Neuronal stem cell (in vitro differentiated cells): ENCODE measurements around the gene SPRR2B. TPM values are rescaled to one million over a fixed set of nuclear protein-coding genes. Genes with fewer than 3 reads are reported as not detected.
A peak's percentile ranks its signal among the peaks of the same experiment; 100 is the strongest.
"Not testable (repeated sequence)": the region's sequence is repeated elsewhere in the genome, so short reads cannot be mapped to it uniquely, and the experiment has no call there.

Experiments used
- DNase-seq: peaks from one replicate; pipeline ENCODE4 v3.0.0-alpha.2; 2013; ENCODE audit warnings: low spot score
- H2AFZ ChIP-seq: one replicate; pipeline ENCODE4 v1.6.1; 2013; ENCODE audit warnings: mild to moderate bottlenecking, low read length, inconsistent platforms
- H2AK5ac ChIP-seq: 2 replicates; pipeline ENCODE4 v1.6.1; 2013; ENCODE audit warnings: low read depth, mild to moderate bottlenecking, inconsistent platforms, low read length, moderate library complexity, mixed read lengths
- H2BK120ac ChIP-seq: 2 replicates; pipeline ENCODE4 v1.6.1; 2013; ENCODE audit warnings: low read depth, mild to moderate bottlenecking, inconsistent platforms, low read length, moderate library complexity, mixed read lengths
- H2BK12ac ChIP-seq: one replicate; pipeline ENCODE4 v1.6.1; 2013; ENCODE audit warnings: low read length, inconsistent platforms
- H2BK15ac ChIP-seq: 2 replicates; pipeline ENCODE4 v1.6.1; 2013; ENCODE audit warnings: mild to moderate bottlenecking, low read length, inconsistent platforms, mixed read lengths
- H2BK5ac ChIP-seq: one replicate; pipeline ENCODE4 v1.6.1; 2013; ENCODE audit warnings: inconsistent platforms, mild to moderate bottlenecking, low read length, moderate library complexity
- H3K14ac ChIP-seq: one replicate; pipeline ENCODE4 v1.6.1; 2013; ENCODE audit warnings: low read length, inconsistent platforms
- H3K18ac ChIP-seq: 2 replicates; pipeline ENCODE4 v1.6.1; 2013; ENCODE audit warnings: low read length, inconsistent platforms
- H3K23ac ChIP-seq: 2 replicates; pipeline ENCODE4 v1.6.1; 2013; ENCODE audit warnings: low read depth, mild to moderate bottlenecking, mixed read lengths, low read length, inconsistent platforms; ENCODE audit not compliant: poor library complexity
- H3K27ac ChIP-seq: replicated peaks from 3 replicates; pipeline ENCODE4 v1.5.1; 2013; ENCODE audit warnings: low read length, inconsistent platforms
- H3K27me3 ChIP-seq, 3 experiments: 2 replicates each; pipeline ENCODE4 v1.6.1; 2013; ENCODE audit warnings: low read length in 3 of 3, mild to moderate bottlenecking in 2 of 3, inconsistent platforms in 1 of 3, low read depth in 1 of 3, mixed read lengths in 1 of 3, moderate library complexity in 1 of 3; ENCODE audit not compliant: control insufficient read depth in 3 of 3, insufficient read depth in 3 of 3
- H3K36me3 ChIP-seq, 2 donors: replicated peaks in 1 of 2; 2 replicates each; pipeline ENCODE4 v1.6.1; 2013; ENCODE audit warnings: low read length in 2 of 2; ENCODE audit not compliant: control insufficient read depth in 2 of 2, insufficient read depth in 2 of 2
- H3K4ac ChIP-seq: 2 replicates; pipeline ENCODE4 v1.6.1; 2013; ENCODE audit warnings: inconsistent platforms, mild to moderate bottlenecking, low read length, moderate library complexity
- H3K4me1 ChIP-seq, 2 donors: 1 replicate in 1 of 2; 2 replicates in 1 of 2; pipeline ENCODE4 v1.6.1; 2013; ENCODE audit warnings: low read length in 2 of 2, low read depth in 1 of 2; ENCODE audit not compliant: control insufficient read depth in 2 of 2, insufficient read depth in 1 of 2
- H3K4me2 ChIP-seq: one replicate; pipeline ENCODE4 v1.6.1; 2013; ENCODE audit warnings: mild to moderate bottlenecking, low read length, inconsistent platforms; ENCODE audit not compliant: insufficient read depth, poor library complexity, severe bottlenecking
- H3K4me3 ChIP-seq, 2 donors: 2 replicates each; pipeline ENCODE4 v1.5.1; 2013; ENCODE audit warnings: low read length in 2 of 2, mild to moderate bottlenecking in 2 of 2, inconsistent platforms in 1 of 2, moderate library complexity in 1 of 2
- H3K79me1 ChIP-seq: one replicate; pipeline ENCODE4 v1.6.1; 2013; ENCODE audit warnings: low read depth, mild to moderate bottlenecking, inconsistent platforms, low read length, moderate library complexity
- H3K9ac ChIP-seq: one replicate; pipeline ENCODE4 v1.6.1; 2013; ENCODE audit warnings: mild to moderate bottlenecking, low read depth, low read length, inconsistent platforms; ENCODE audit not compliant: poor library complexity
- H3K9me3 ChIP-seq, 2 donors: replicated peaks in 1 of 2; 2 replicates each; pipeline versions ENCODE3 to v1.6.1; 2013; ENCODE audit warnings: low read length in 2 of 2, mild to moderate bottlenecking in 2 of 2, inconsistent platforms in 1 of 2, low read depth in 1 of 2, mixed read lengths in 1 of 2, moderate library complexity in 1 of 2; ENCODE audit not compliant: control insufficient read depth in 2 of 2, insufficient read depth in 1 of 2
- H4K8ac ChIP-seq: one replicate; pipeline ENCODE4 v1.6.1; 2013; ENCODE audit warnings: low read depth, mild to moderate bottlenecking, inconsistent platforms, low read length, moderate library complexity
- H4K91ac ChIP-seq: one replicate; pipeline ENCODE4 v1.6.1; 2013; ENCODE audit warnings: low read length, low read depth, mild to moderate bottlenecking, inconsistent platforms; ENCODE audit not compliant: poor library complexity
- WGBS, 2 donors: extraction: QIAGEN DNeasy Blood & Tissue Kit; methylation state at CpG; one replicate each; pipeline ENCODE4 v1.1.7; 2013; ENCODE audit warnings: missing lambda C conversion rate in 2 of 2, mixed read lengths in 1 of 2; ENCODE audit not compliant: insufficient read length in 2 of 2, insufficient replicate concordance in 1 of 2; ENCODE audit errors: extremely low coverage in 2 of 2; 5-methylcytosine and 5-hydroxymethylcytosine counted together
- polyA plus RNA-seq, 2 experiments: library from polyadenylated mRNA; stranded (reverse); fragments of 200-250 nt; gene quantifications; one replicate each; pipeline ENCODE4 v1.2.3, GENCODE V29; 2013

Gene SPRR2B
- polyA plus RNA-seq (2013, experiment 1 of 2): not detected
- polyA plus RNA-seq (2013, experiment 2 of 2): not detected

- H2BK5ac ChIP-seq: no peak within 1 kb of the TSS
Measured at GRCh38 chr1:153071511-153071910, at the start of gene SPRR2B. Gene SPRR2B (minus strand): TSS chr1:153071611. CDS start chr1:153070839, 772 bp downstream.

DNA sequence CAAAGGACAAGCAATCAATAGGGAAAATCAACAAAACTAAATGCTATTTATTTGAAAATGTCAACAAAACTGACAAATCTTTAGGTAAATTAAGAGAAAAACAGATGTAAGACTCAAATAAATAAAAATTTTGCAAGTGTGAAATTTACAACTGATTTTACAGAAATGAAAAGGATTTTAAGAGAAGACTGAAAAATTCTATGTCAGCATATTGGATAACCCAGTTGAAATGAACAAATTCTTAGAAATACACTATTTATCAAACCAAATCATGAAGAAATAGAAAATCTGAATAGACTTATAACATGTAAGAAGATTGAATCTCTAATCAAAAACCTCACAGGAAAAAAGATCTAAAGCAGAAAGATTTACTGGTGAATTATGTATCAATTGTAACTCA lies 49.5 kb upstream of the SPRR2B start:
- H4K91ac ChIP-seq: no peak overlapping the region
- H3K9ac ChIP-seq: no peak overlapping the region
- no peak overlapping the region for H2BK12ac ChIP-seq
- H3K4me1 ChIP-seq: peaks cover 0 to 5% of the 10 kb centered on the region in 2 donors
- no peak for DNase-seq
- no peaks in the 10 kb centered on the region for H3K27me3 ChIP-seq
- peaks cover 0 to 2% of the 10 kb centered on the region in 2 donors for H3K9me3 ChIP-seq
- no peak overlapping the region for H4K8ac ChIP-seq
- no peak overlapping the region for H3K4me3 ChIP-seq
- no peaks in the 10 kb centered on the region for H3K36me3 ChIP-seq
- H2BK15ac ChIP-seq: no peak overlapping the region
- H3K18ac ChIP-seq: no peak overlapping the region
- no peak overlapping the region for H2AFZ ChIP-seq
- no peak overlapping the region for H2BK5ac ChIP-seq
- H3K27ac ChIP-seq: no peak overlapping the region
- no peak overlapping the region for H3K4ac ChIP-seq
- H3K4me2 ChIP-seq: no peak overlapping the region
- H3K79me1 ChIP-seq: no peaks in the 10 kb centered on the region
- H3K23ac ChIP-seq: no peak overlapping the region
- no peak overlapping the region for H2AK5ac ChIP-seq
- no peak overlapping the region for H3K14ac ChIP-seq
- H2BK120ac ChIP-seq: no peak overlapping the region

More at GRCh38 chr1:153071511-153071910, at the start of gene SPRR2B:
- no peak within 1 kb of the TSS for H3K14ac ChIP-seq
- no peak within 1 kb of the TSS for H4K91ac ChIP-seq
- no peak within 1 kb of the TSS for H2BK15ac ChIP-seq
- no peak within 1 kb of the TSS for H3K18ac ChIP-seq
- no peak within 1 kb of the TSS for H2BK120ac ChIP-seq
- H3K9me3 ChIP-seq: no peaks in the 10 kb centered on the region
- no peak within 1 kb of the TSS for H3K27ac ChIP-seq
- H3K27me3 ChIP-seq: no peaks in the 10 kb centered on the region
- H4K8ac ChIP-seq: no peak within 1 kb of the TSS
- no peak within 1 kb of the TSS for H3K9ac ChIP-seq
- H2AK5ac ChIP-seq: no peak within 1 kb of the TSS
- no peak within 1 kb of the TSS for H3K23ac ChIP-seq
- no peak within 1 kb of the TSS for H3K4me3 ChIP-seq
- no peaks in the 10 kb centered on the region for H3K79me1 ChIP-seq
- no peak within 1 kb of the TSS for H2AFZ ChIP-seq
- no peak for DNase-seq
- no CpG with 5 or more reads among the region's 2 CpGs for WGBS, 2 donors
- no peak within 1 kb of the TSS for H2BK12ac ChIP-seq
- no peak within 1 kb of the TSS for H3K4me2 ChIP-seq
- H3K4me1 ChIP-seq: no peaks in the 10 kb centered on the region
- H3K4ac ChIP-seq: no peak within 1 kb of the TSS
- no peaks in the 10 kb centered on the region for H3K36me3 ChIP-seq

GRCh38 chr1:153119491-153119971 lies 48.1 kb upstream of the SPRR2B start:
- Histone ChIP-seq H3K4me3 (no peak overlapping the region), H3K4me1 (peaks cover 0 to 5% of the 10 kb centered on the region in 2 donors), H3K9me3 (peaks cover 0 to 2% of the 10 kb centered on the region in 2 donors)

DNA sequence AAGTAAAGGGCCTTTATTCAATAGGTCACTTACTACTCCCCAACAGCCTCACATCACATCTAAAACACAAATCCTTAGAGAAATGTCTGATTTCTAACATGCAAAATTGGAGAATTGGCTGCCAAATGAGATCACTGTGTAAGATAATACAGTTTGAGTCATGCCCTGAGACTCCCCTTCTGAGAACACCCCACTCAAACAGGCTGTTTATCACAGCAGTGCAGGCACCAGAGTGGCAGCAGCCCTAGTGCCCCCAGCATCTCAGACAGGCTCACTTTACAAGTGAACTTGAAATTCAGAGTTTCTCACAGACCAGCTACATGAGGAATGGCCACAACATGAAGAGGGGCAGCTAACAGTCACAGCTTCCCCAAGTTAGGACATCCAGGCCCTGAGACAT lies 43.9 kb upstream of the SPRR2B start:
- not testable (repeated sequence) for H3K18ac ChIP-seq, H3K79me1 ChIP-seq, H2AFZ ChIP-seq, H2BK15ac ChIP-seq, H3K27ac ChIP-seq, H4K8ac ChIP-seq, H2BK120ac ChIP-seq, H3K4me1 ChIP-seq, H3K4me3 ChIP-seq, H3K27me3 ChIP-seq, H2AK5ac ChIP-seq, H3K23ac ChIP-seq, H3K36me3 ChIP-seq, H3K9ac ChIP-seq, H3K14ac ChIP-seq, H2BK5ac ChIP-seq, H3K4me2 ChIP-seq, DNase-seq, H2BK12ac ChIP-seq, H3K9me3 ChIP-seq, H3K4ac ChIP-seq, H4K91ac ChIP-seq

More at GRCh38 chr1:153119491-153119971, 48.1 kb upstream of the SPRR2B start:
- Histone ChIP-seq H2BK5ac (no peak overlapping the region), H2BK12ac (no peak overlapping the region), H3K18ac (no peak overlapping the region), H2BK120ac (no peak overlapping the region), H3K23ac (no peak overlapping the region), H3K9ac (no peak overlapping the region), H4K91ac (no peak overlapping the region), H2BK15ac (no peak overlapping the region), H4K8ac (no peak overlapping the region), H2AFZ (peak overlapping the region; percentile 29), H3K27ac (no peak overlapping the region), H3K27me3 (peaks cover 0 to 5% (median 0%) of the 10 kb centered on the region in 3 experiments), H2AK5ac (no peak overlapping the region), H3K4ac (no peak overlapping the region), H3K4me2 (no peak overlapping the region), H3K14ac (no peak overlapping the region), H3K79me1 (no peaks in the 10 kb centered on the region), H3K36me3 (no peaks in the 10 kb centered on the region)
- DNase-seq: no peak
- WGBS, 2 donors: no CpG with 5 or more reads among the region's 3 CpGs
